Measurements from ENCODE around the gene GRAMD4.

GRCh38 chr22:46584081-46584921 lies 35.9 kb upstream of the GRAMD4 start:
- no peak for TF ChIP-seq EZH2 (IDR thresholded peaks at IDR 0.05; ENCODE audit: borderline replicate concordance, low read depth, low read length, poor library complexity, severe bottlenecking)
- TF ChIP-seq, protein P1, sequence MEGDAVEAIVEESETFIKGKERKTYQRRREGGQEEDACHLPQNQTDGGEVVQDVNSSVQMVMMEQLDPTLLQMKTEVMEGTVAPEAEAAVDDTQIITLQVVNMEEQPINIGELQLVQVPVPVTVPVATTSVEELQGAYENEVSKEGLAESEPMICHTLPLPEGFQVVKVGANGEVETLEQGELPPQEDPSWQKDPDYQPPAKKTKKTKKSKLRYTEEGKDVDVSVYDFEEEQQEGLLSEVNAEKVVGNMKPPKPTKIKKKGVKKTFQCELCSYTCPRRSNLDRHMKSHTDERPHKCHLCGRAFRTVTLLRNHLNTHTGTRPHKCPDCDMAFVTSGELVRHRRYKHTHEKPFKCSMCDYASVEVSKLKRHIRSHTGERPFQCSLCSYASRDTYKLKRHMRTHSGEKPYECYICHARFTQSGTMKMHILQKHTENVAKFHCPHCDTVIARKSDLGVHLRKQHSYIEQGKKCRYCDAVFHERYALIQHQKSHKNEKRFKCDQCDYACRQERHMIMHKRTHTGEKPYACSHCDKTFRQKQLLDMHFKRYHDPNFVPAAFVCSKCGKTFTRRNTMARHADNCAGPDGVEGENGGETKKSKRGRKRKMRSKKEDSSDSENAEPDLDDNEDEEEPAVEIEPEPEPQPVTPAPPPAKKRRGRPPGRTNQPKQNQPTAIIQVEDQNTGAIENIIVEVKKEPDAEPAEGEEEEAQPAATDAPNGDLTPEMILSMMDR (conservative IDR thresholded peaks at IDR 0.05; ENCODE audit: low read depth, low read length): no peak
